Raji (cell line): Measurements from ENCODE around the gene TMEM247.

ENCODE experiments used
- POLR2A ChIP-seq: IDR thresholded peaks from 2 replicates; pipeline ENCODE4 v1.6.1; 2011; ENCODE audit warnings: low read depth, low read length, control low read depth; ENCODE audit not compliant: insufficient read depth

TMEM247 gene

GRCh38 chr2:46495231-46496030, 16.1 kb downstream of the TMEM247 start:
- no peak for TF ChIP-seq POLR2A

GRCh38 chr2:46497766-46498165, 18.4 kb downstream of the TMEM247 start:
- TF ChIP-seq POLR2A = no peak

DNA sequence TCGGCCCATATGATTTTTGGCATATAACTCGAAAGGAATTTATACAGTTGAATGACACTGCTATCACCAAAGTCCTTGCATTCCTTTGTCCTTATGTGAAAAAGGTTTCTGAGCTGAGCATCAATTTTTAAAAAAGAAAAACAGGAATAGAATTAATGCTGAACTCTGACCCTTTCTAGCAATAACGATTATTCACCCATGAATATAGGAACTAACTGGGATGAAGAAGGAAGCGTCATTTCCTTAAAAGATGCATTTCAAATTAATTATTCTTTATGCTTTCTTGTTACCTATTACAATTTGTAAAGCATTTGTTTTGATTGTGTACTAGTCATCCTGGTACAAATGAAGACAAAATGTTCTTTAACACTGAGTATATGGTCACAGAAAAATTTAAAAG, 19.3 kb downstream of the TMEM247 start:
- TF ChIP-seq POLR2A = no peak

GRCh38 chr2:46499392-46499785, 20.0 kb downstream of the TMEM247 start:
- no peak for TF ChIP-seq POLR2A

DNA sequence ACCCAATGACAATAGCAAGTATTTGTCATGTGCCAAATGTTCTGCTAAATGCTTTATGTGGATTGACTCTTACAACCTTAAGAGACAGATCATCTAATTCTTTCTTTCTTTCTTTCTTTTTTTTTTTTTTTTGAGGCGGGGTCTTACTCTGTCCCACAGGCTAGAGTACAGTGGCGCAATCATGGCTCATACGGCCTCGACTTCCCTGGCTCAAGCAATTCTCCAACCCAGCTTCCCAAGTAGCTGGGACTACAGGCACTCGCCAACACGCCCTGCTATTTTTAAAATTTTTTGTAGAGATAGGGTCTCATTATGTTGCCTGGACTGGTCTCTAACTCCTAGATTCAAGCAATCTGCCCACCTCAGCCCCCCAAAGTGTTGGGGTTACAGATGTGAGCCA, 21.4 kb downstream of the TMEM247 start:
- no peak for TF ChIP-seq POLR2A

GRCh38 chr2:46502291-46502885, 23.0 kb downstream of the TMEM247 start:
- TF ChIP-seq POLR2A = no peak

GRCh38 chr2:46503686-46504085, 24.3 kb downstream of the TMEM247 start:
- no peak for TF ChIP-seq POLR2A

GRCh38 chr2:46504221-46504620, 24.9 kb downstream of the TMEM247 start:
- no peak for TF ChIP-seq POLR2A

DNA sequence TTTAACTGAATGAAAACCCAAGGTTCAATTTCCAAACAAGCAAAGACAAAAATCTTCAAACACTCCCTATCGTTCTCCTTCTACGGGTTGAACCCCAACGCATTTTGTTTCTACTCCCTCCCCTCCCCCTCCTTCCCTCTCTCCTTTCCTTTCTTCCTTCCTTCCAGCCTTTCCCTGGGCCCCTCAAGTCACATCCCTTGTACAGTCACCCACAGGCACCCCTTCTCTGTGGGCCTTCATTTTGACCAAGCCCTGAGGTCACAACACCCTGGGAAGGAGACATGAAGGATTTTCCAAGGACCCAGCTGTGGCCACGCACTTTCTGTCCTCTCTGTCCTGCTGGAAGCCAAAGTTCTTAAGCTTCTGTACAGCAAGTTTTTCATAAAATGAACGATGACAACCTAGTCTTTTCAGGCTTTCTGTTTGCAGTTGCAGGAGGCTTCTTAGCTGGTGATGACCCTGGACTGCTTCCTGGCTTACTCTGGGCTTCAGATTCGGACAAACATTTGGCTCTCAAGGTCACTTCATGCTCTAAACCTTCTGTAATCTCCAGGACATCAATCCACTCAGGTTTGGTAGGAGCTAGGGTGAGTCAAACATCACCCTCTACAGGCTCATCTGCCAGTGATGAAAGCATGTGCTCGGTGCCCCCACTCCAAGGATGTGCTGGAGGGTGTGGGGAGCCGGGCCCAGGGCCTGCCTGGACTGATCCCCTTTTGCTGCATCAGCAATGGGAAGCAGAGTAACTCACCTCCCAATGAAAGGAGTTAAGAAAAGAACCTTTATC, 25.5 kb downstream of the TMEM247 start:
- TF ChIP-seq POLR2A = no peak

- no peak for TF ChIP-seq POLR2A
Observed at GRCh38 chr2:46505472-46505783, 26.1 kb downstream of the TMEM247 start.

- no peak for TF ChIP-seq POLR2A
Observed at GRCh38 chr2:46506131-46506706, 26.9 kb downstream of the TMEM247 start.

DNA sequence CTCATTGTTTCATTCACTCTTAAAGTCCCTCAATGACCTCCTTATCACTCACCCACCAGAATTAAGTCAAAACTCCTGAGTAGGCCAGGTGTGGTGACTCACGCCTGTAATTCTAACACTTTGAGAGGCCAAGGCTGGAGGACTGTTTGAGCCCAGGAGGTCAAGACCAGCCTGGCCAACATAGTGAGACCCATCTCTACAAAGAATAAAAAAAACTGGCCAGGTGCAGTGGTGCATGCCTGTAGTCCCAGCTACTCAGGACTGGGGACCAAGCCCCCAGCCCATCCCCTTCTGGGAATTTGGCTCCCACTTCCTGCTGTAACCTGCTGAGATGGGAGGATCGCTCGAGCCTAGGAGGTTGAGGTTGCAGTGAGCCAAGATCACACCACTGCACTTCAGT, 28.9 kb downstream of the TMEM247 start:
- no peak for TF ChIP-seq POLR2A

- no peak for TF ChIP-seq POLR2A
Observed at GRCh38 chr2:46508759-46509158, 29.4 kb downstream of the TMEM247 start.

DNA sequence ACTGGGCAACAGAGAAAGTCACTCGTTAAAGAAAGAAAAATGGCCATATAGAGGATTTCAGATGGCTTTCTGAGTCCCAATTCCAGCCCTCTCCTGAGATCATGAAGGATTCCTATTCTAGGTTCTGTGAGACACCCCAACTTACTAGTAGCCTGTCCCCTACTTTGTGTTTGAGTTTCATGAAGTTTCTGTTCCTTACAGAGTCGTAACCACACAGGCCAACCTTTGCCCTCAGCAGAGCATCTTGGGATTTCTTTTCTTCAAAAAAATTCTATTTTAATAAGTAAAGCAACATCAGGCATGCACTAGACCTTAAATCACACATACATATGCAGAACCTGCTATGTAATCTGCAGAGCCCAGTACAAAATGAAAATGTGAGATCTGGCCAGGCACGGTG, 30.4 kb downstream of the TMEM247 start:
- TF ChIP-seq POLR2A = no peak

- no peak for TF ChIP-seq POLR2A
Observed at GRCh38 chr2:46510598-46511177, 31.3 kb downstream of the TMEM247 start.

DNA sequence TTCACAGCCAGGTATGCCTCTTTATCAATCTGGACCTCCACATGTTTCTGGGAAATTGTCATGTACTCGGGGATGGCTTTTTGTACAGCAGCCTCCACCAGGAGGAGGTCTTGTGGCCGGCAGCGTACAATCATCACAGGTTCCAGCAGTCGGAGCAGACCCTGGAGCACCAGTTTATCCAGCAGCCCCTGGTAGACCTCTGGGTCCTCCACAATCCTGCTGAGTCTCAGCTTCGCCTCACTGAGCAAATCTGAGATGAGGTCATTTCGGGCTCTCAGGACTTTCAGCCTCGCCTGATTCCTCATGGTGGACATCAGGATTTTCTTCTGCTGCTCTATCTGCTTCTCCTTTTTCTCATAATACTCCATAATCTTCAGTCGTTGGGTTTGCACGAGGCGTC, 32.8 kb downstream of the TMEM247 start:
- TF ChIP-seq POLR2A = no peak

GRCh38 chr2:46514738-46515137, 35.4 kb downstream of the TMEM247 start:
- no peak for TF ChIP-seq POLR2A
